HG03095 (cell line): ENCODE results near the gene CDK11B.
A peak's percentile ranks its signal among the peaks of the same experiment; 100 is the strongest.

Experiments
- ATAC-seq: cut with Tn5 transposase; IDR thresholded peaks from one replicate; pipeline ENCODE4 v1.9.1; 2021; ENCODE audit warnings: moderate library complexity; ENCODE audit not compliant: unreplicated experiment

CDK11B gene

DNA sequence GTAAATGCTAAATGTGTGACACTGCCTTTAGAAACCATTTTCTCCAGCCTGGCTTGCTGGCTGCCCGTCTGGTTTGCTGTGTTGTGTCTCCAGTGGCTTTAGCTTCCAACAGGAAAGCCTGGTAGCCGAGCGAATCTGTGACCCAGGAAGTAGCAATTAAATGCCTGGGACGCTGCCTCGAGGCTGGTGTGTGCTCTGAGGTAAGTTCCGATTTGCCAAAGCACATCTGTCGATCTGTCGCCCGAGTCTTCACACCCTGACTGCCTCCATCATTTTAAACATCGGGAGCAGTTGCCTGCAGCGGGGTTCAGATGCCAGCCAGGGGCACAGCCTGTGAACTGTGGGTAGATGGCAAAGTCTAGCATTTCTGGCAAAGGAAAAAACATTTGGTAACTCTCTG lies 41.3 kb downstream of the CDK11B start:
- ATAC-seq: no peak

- no peak for ATAC-seq
Observed at GRCh38 chr1:1616838-1617237, 42.0 kb downstream of the CDK11B start.

GRCh38 chr1:1616045-1616790 lies 42.6 kb downstream of the CDK11B start:
- peak; percentile 10 for ATAC-seq

DNA sequence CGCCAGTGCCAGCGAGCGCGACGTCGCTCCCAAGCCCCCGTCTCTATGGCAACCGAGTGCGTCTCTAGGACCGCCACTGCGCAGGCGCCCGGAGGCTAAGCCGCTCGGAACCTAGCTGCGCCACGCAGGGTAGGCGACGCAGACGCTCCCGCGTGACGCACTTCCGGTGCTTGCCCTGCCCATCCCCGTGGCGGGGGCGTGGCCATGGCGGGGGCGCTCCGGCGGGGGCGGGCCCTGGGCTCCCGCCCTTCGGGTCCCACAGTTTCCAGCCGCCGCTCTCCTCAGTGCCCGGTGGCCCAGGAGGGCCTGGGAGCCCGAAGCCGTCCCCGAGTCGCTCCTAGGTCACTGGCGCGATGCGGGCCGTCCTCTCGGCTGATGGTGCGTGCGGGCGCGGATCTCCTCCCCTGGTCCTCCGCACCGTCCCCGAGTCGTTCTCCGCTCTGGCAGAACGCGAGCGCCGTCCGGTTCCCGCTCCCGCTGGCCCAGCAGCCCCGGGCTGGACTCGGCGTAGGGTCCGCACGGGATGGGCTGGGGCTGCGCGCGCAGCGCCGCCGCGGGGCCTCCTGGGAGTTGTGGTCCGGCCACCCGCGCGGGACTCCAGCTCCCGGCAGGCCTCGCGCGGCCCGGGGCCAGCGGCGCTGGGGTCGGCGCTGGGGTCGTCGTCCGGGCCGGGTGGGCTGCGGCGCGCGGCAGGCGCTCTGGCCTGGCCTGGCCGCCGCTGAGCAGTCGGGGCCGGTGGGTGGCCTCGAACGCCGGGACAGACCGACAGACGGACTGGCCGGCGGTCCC lies 43.4 kb downstream of the CDK11B start, which contains the start of gene MIB2:
TSS of gene MIB2 (plus strand) at position 245 of the 789 bp plus-strand sequence. CDS start 7,953 bp downstream, outside the sequence.
- ATAC-seq: peak; percentile 63

- ATAC-seq: no peak
Observed at GRCh38 chr1:1614954-1615255, 43.9 kb downstream of the CDK11B start.

GRCh38 chr1:1614204-1614953 lies 44.4 kb downstream of the CDK11B start:
- ATAC-seq: no peak

- no peak for ATAC-seq
Observed at GRCh38 chr1:1613509-1614082, 45.2 kb downstream of the CDK11B start.

DNA sequence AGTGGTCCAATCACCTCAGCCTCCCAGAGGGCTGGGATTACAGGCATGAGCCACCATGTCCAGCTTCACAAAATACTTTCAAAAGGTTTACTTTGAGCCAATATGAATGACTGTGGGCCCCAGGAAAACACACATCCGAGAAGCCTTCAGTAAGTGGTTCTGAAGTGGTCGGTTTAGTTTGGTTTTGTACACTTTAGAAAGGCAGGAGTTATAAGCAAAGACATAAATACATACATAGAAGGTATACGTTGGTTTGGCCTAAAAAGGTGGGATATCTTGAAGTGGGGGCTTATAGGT lies 46.8 kb downstream of the CDK11B start:
- ATAC-seq: no peak

GRCh38 chr1:1610796-1611195 lies 48.0 kb downstream of the CDK11B start:
- ATAC-seq: no peak

GRCh38 chr1:1609822-1610485 lies 48.9 kb downstream of the CDK11B start:
- no peak for ATAC-seq

DNA sequence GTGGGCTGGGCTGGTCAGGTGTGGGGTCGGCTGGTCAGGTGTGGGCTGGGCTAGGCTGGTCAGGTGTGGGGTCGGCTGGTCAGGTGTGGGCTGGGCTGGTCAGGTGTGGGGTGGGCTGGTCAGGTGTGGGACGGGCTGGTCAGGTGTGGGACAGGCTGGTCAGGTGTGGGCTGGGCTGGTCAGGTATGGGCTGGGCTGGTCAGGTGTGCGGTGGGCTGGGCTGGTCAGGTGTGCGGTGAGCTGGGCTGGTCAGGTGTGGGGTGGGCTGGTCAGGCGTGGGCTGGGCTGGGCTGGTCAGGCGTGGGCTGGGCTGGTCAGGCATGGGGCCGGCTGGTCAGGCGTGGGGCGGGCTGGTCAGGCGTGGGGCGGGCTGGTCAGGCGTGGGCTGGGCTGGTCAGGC lies 52.6 kb downstream of the CDK11B start:
- no peak for ATAC-seq

GRCh38 chr1:1605724-1606123 lies 53.1 kb downstream of the CDK11B start:
- ATAC-seq: no peak

GRCh38 chr1:1605034-1605591 lies 53.7 kb downstream of the CDK11B start:
- ATAC-seq: no peak

GRCh38 chr1:1604374-1605033 lies 54.3 kb downstream of the CDK11B start:
- ATAC-seq: no peak

- ATAC-seq: no peak
Observed at GRCh38 chr1:1603671-1604373, 55.0 kb downstream of the CDK11B start.

DNA sequence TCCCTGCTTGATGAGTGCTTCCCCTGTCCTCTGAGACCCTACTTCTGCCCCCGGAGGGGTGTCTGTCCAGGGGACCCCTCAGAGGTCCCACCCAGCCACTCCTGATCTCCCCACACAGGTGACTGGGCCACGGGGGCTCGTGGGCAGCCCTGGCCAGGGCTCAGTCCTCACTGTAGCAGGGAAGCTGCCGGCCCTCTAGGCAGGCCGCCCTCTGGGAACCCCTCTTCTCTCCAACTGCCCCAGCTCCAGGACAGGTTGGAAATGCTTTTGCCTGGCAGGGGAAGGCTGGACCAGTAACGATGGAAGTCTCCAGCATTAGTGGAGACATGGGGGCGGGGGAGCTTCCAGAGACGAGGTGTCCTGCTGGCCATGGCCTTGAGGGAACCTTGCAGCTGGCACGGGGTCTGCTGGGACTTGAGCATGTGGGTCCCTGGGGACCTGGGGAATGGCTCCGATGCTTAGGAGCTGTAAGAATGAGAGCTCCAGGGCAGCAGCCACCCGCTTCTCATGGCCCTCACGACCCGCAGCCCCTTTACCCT lies 55.8 kb downstream of the CDK11B start:
- no peak for ATAC-seq

- no peak for ATAC-seq
Observed at GRCh38 chr1:1602304-1602967, 56.4 kb downstream of the CDK11B start.

DNA sequence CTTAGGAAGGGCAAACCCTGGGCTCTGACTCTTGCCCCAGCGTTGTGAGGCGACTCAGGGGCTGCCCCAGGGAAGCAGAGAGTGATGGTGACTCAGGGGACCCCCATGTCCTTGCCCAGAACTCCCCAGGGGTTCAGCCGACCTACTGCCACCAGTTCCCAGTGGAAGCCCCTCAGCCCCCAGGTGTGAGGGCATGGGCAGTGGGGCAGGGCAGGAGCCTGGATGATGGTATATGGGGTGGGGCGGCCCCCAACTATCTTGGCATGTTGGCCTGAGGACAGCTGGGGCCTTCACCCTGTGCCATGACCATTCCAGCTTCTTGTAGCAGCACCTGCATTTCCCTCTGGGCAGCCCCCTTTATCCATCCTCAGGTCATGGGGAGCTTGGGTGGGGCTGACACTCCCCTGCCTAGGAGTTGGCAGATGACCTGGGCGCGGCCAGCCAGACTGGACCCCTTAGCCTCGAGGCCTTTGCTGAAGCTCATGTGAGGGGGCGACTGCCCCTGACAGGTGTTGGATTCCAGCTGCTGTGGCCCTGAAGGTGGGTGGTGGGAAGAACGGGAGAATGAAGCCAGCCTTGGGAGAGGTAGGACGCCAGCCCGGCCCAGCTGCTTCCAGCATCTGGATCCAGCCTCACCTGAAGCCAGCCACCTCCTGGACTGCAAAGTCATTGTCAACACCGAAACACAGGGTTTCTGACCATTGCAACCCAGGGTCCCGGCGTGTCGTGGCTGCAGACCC lies 57.1 kb downstream of the CDK11B start:
- no peak for ATAC-seq
